Adipocyte (in vitro differentiated cells): Measurements from ENCODE around the gene HS3ST2.
A peak's percentile ranks its signal among the peaks of the same experiment; 100 is the strongest.
"Not testable (repeated sequence)": the region's sequence is repeated elsewhere in the genome, so short reads cannot be mapped to it uniquely, and the experiment has no call there.

Experiments used
- DNase-seq: peaks from one replicate; pipeline ENCODE4 v3.0.0-alpha.2; 2015; ENCODE audit warnings: low read depth
- H3K27me3 ChIP-seq: replicated peaks from 2 replicates; pipeline ENCODE4 v1.7.0; 2013; ENCODE audit warnings: mild to moderate bottlenecking, low read length, moderate library complexity; ENCODE audit not compliant: control insufficient read depth, insufficient read depth
- H3K36me3 ChIP-seq: 2 replicates; pipeline ENCODE4 v1.7.0; 2013; ENCODE audit warnings: low read length, mild to moderate bottlenecking, moderate library complexity; ENCODE audit not compliant: control insufficient read depth, insufficient read depth, severe bottlenecking
- H3K4me1 ChIP-seq: 2 replicates; pipeline ENCODE4 v1.7.0; 2013; ENCODE audit warnings: mild to moderate bottlenecking, low read length, moderate library complexity; ENCODE audit not compliant: control insufficient read depth, insufficient read depth
- H3K4me3 ChIP-seq: 2 replicates; pipeline ENCODE4 v1.7.0; 2013; ENCODE audit warnings: mild to moderate bottlenecking, low read length, moderate library complexity
- H3K9ac ChIP-seq: 2 replicates; pipeline ENCODE4 v1.7.0; 2013; ENCODE audit warnings: mild to moderate bottlenecking, low read length, moderate library complexity
- H3K9me3 ChIP-seq: 2 replicates; pipeline ENCODE4 v1.7.0; 2013; ENCODE audit warnings: mild to moderate bottlenecking, low read length, moderate library complexity; ENCODE audit not compliant: control insufficient read depth

Gene HS3ST2

GRCh38 chr16:22933173-22933572, 119.2 kb downstream of the HS3ST2 start:
- Histone ChIP-seq H3K4me3 (no peak overlapping the region), H3K36me3 (no peaks in the 10 kb centered on the region), H3K9ac (no peak overlapping the region), H3K4me1 (no peaks in the 10 kb centered on the region), H3K27me3 (peaks cover 49% of the 10 kb centered on the region), H3K9me3 (no peaks in the 10 kb centered on the region)
- no peak for DNase-seq

GRCh38 chr16:22934786-22935185, 120.8 kb downstream of the HS3ST2 start:
- no peak overlapping the region for H3K4me3 ChIP-seq
- DNase-seq = no peak
- H3K4me1 ChIP-seq = no peaks in the 10 kb centered on the region
- peaks cover 40% of the 10 kb centered on the region for H3K27me3 ChIP-seq
- H3K9ac ChIP-seq = no peak overlapping the region
- no peaks in the 10 kb centered on the region for H3K9me3 ChIP-seq
- no peaks in the 10 kb centered on the region for H3K36me3 ChIP-seq

DNA sequence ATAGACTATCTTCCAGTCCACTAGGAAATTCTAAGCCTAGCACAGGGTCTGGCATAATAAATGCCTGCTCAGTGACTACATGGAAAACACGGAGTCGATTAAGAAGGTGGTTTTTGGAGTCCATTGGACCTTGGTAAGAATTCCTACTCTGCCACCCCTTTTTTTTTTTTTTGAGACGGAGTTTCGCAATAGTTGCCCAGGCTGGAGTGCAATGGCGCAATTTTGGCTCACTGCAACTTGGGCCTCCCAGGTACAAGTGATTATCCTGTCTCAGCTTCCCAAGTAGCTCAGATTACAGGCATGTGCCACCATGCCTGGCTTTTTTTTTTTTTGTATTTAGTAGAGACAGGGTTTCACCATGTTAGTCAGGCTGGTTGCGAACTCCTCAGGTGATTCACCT, 123.2 kb downstream of the HS3ST2 start:
- Histone ChIP-seq H3K36me3 (no peaks in the 10 kb centered on the region), H3K9me3 (no peaks in the 10 kb centered on the region), H3K9ac (no peak overlapping the region), H3K4me1 (no peaks in the 10 kb centered on the region), H3K4me3 (no peak overlapping the region), H3K27me3 (peaks cover 45% of the 10 kb centered on the region)
- no peak for DNase-seq

DNA sequence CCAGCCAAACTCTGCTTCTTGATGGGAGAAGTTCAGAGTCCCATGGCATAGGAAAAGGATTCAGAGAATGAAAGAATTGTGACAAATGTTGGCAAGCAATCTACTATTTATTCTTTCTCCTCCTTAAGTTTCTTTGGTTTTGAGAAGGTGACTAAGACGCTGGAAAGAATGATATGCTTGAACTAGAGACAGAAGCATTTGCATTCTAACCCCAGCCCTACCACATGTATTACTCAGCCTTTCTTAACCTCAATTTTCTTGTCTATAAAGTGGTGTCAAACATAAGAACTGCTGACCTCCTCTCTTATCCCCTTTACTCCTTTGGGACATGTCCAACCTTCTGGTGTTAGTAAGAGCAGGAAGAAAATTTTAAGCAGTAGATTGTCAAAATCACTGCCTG, 124.7 kb downstream of the HS3ST2 start:
- Histone ChIP-seq H3K36me3 (no peaks in the 10 kb centered on the region), H3K4me1 (no peaks in the 10 kb centered on the region), H3K4me3 (no peak overlapping the region), H3K9me3 (no peaks in the 10 kb centered on the region), H3K27me3 (peaks cover 36% of the 10 kb centered on the region), H3K9ac (no peak overlapping the region)
- no peak for DNase-seq

- H3K4me1 ChIP-seq, H3K36me3 ChIP-seq, H3K9ac ChIP-seq, H3K4me3 ChIP-seq, H3K9me3 ChIP-seq, DNase-seq: not testable (repeated sequence)
- H3K27me3 ChIP-seq = peaks cover 39% of the 10 kb centered on the region
Measured at GRCh38 chr16:22939744-22940363, 125.9 kb downstream of the HS3ST2 start.

DNA sequence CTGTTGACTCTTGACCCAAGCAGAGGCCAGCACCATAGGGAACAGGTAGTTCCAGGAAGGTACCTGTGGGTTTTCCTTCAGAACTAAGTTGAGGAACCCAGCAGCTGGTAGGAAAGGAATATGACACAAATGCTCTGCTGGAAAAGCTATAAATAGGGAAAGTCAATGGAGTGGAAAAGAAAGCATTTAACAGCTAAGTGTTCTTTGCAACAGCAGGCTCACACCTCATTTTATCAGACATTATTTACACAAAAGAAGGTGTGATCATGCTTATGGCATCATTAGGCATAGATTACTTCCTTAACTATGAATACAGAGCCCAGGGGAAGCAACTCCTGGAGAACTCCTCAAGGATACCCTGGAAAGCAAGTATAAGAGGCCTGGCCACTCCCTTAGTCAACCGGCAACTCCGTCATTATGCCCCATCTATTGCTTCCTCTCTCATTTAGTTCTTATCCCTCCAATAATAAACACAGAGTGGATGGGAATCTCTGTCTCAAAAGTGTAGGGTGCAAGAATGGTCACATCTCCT, 128.1 kb downstream of the HS3ST2 start:
- Histone ChIP-seq H3K4me3 (no peak overlapping the region), H3K9me3 (no peaks in the 10 kb centered on the region), H3K4me1 (no peaks in the 10 kb centered on the region), H3K36me3 (no peaks in the 10 kb centered on the region), H3K9ac (no peak overlapping the region), H3K27me3 (peaks cover 26% of the 10 kb centered on the region)
- DNase-seq = no peak

- no peak overlapping the region for H3K4me3 ChIP-seq
- no peaks in the 10 kb centered on the region for H3K4me1 ChIP-seq
- H3K36me3 ChIP-seq = no peaks in the 10 kb centered on the region
- no peaks in the 10 kb centered on the region for H3K9me3 ChIP-seq
- H3K27me3 ChIP-seq = peaks cover 26% of the 10 kb centered on the region
- DNase-seq = no peak
- no peak overlapping the region for H3K9ac ChIP-seq
Measured at GRCh38 chr16:22942811-22943210, 128.8 kb downstream of the HS3ST2 start.

DNA sequence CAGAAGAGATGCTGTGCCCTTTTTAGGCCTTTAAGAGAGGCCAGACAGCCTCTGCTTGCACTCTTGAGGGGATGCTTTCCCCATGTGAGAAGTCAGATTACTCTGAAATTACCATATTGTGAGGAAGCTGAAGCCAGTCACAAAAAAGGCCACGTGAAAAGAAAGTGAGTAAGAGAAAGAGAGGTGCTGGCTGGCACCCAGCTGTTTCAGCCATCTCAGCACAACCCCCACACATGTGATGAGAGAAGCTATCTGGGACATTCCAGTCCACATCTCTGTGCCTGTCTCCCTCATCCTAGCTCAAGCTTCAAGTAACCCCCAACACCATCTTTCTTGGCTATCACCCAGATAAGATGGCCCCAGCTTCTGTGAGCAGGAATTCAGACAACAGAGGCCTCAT, 131.4 kb downstream of the HS3ST2 start:
- no peaks in the 10 kb centered on the region for H3K9me3 ChIP-seq
- no peak for DNase-seq
- H3K4me1 ChIP-seq = peaks cover 5% of the 10 kb centered on the region
- peaks cover 38% of the 10 kb centered on the region for H3K27me3 ChIP-seq
- H3K36me3 ChIP-seq = no peaks in the 10 kb centered on the region
- no peak overlapping the region for H3K9ac ChIP-seq
- no peak overlapping the region for H3K4me3 ChIP-seq

GRCh38 chr16:22946433-22946832, 132.5 kb downstream of the HS3ST2 start:
- Histone ChIP-seq H3K27me3 (peaks cover 38% of the 10 kb centered on the region), H3K9me3 (no peaks in the 10 kb centered on the region), H3K4me1 (peaks cover 5% of the 10 kb centered on the region), H3K36me3 (no peaks in the 10 kb centered on the region), H3K4me3 (no peak overlapping the region), H3K9ac (no peak overlapping the region)
- no peak for DNase-seq

DNA sequence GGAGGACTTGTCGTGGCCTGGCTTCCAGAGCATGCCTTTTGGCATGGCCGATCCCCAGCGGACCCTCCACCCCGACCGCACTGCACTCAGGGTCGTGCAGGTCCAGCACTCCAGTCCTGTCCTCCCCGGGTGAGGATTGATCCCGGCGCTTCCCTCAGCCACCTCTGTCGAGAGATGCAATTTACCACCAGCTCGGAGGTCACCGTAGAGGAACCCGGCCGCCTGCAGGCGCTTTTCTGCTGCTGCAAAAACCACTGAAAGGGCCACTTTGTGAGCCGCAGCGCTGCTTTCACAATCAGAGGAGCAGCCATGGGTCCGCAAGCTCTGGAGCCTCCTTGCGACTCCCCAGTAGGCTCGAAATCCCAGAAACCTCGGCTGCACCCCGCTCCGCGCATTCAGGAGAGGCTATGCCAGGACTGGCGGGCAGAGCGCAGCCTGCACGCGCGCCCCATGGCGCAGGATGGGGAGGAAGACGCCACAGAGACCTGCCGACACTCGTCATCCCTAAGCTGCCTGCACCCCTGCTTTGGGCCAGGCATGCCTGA, 134.2 kb downstream of the HS3ST2 start:
- H3K4me3 ChIP-seq = peak overlapping the region; percentile 69
- peak; percentile 7 for DNase-seq
- H3K27me3 ChIP-seq = peaks cover 36% of the 10 kb centered on the region
- no peaks in the 10 kb centered on the region for H3K9me3 ChIP-seq
- H3K9ac ChIP-seq = no peak overlapping the region
- peaks cover 5% of the 10 kb centered on the region for H3K4me1 ChIP-seq
- no peaks in the 10 kb centered on the region for H3K36me3 ChIP-seq

DNA sequence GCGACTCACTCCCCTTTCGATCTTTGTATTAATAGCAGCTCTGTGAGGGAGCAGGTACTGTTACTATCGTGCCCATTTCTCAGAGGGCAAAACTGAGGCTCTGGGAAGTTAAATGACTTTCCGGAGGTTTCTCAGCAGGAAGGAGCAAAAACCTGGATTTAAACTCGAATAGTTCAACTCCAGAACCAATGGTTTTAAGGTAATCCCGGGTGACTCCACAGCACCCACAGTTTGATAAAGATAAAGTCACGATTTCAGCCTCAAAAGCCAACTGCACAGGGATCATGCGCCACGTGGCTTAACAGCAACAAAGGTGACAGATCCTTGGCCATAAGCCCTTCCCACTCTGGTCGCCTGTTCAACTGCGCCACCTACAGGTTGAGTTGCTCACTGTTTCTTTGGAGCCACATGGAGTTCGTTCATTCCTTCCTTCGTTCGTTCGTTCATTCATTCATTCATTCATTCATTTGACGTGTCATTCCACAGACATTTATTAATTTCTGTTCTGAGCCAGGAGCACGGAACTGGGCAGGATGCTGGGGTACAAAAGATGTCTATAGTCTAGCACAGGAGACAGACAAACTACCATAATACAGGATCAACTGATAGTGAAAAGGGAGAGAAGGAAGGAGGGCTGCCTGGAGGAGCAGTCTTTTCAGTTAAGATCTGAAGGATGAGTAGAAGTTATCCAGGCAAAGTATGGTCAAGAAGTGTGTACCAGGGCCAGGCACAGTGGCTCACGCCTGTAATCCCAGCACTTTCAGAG, 134.8 kb downstream of the HS3ST2 start:
- Histone ChIP-seq H3K36me3 (no peaks in the 10 kb centered on the region), H3K4me1 (peaks cover 5% of the 10 kb centered on the region), H3K9ac (no peak overlapping the region), H3K4me3 (peak overlapping the region; percentile 69), H3K9me3 (no peaks in the 10 kb centered on the region), H3K27me3 (peaks cover 39% of the 10 kb centered on the region)
- DNase-seq = peak; percentile 49
